HL-60 (cell line): ENCODE measurements around the gene GRIN2B.

ENCODE experiments used
- CTCF ChIP-seq: IDR thresholded peaks from one replicate; pipeline ENCODE4 v1.5.1; 2011; ENCODE audit warnings: low read length, control low read depth, inconsistent platforms; ENCODE audit not compliant: insufficient read depth
- GABPA ChIP-seq: IDR thresholded peaks from 2 replicates; pipeline ENCODE4 v1.6.1; 2012; ENCODE audit warnings: low read depth
- POLR2AphosphoS5 ChIP-seq: IDR thresholded peaks from 2 replicates; pipeline ENCODE4 v1.6.1; 2012; ENCODE audit warnings: low read depth
- REST ChIP-seq: IDR thresholded peaks from 2 replicates; pipeline ENCODE4 v1.6.1; 2012; ENCODE audit warnings: low read depth; ENCODE audit not compliant: insufficient replicate concordance
- SPI1 ChIP-seq: IDR thresholded peaks from 2 replicates; pipeline ENCODE4 v1.6.1; 2012; ENCODE audit warnings: low read depth, mild to moderate bottlenecking, borderline replicate concordance

- TF ChIP-seq CTCF (peak; percentile 12), POLR2AphosphoS5 (no peak), GABPA (no peak), REST (no peak), SPI1 (no peak)
Measured at GRCh38 chr12:13962699-13963098, 18.7 kb downstream of the GRIN2B start.
